ENCODE data around the gene KRTAP5-6.
"Not testable (repeated sequence)": the region's sequence is repeated elsewhere in the genome, so short reads cannot be mapped to it uniquely, and the experiment has no call there.

The KRTAP5-6 gene

DNA sequence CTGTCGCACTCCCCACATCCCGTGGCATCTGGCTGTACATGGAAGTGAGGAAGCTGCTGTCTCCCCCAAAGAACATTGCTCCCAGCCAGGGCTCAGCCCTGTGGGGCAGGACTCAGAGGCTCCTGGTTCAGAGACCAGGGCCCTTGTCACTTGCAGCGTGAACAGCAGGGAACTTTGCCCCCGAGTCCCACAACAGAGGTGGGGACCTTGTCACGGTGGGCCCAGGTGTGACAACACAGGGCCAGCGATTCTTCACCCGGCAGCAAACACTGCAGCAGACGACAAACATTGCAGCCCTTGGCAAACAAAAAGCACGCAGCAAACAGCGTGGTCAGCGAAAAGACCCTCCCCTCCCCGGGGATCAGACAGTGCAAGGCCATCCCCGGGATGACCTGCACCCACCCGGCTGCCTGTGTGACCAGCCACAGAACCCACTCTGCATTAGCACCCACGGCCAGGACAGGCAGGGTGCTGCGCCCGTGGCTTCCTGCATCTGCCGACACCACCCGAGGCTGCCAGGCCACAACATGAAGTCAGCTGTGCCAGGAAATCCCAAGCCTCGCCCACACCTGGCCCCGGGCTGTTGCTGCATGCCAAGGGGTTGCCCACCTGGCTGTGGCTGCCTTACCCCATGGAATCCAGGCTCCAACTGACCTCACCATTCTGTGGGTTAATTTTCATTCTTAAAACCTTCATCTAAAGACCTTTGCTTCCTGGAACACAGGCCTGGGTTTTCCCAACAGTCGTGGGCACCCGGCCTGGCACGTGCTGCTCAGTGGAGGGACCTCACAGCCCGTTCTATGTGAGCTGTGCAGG lies 35.3 kb upstream of the KRTAP5-6 start:
- not testable (repeated sequence) for DNase-seq (ENCODE audit: low spot score)

DNA sequence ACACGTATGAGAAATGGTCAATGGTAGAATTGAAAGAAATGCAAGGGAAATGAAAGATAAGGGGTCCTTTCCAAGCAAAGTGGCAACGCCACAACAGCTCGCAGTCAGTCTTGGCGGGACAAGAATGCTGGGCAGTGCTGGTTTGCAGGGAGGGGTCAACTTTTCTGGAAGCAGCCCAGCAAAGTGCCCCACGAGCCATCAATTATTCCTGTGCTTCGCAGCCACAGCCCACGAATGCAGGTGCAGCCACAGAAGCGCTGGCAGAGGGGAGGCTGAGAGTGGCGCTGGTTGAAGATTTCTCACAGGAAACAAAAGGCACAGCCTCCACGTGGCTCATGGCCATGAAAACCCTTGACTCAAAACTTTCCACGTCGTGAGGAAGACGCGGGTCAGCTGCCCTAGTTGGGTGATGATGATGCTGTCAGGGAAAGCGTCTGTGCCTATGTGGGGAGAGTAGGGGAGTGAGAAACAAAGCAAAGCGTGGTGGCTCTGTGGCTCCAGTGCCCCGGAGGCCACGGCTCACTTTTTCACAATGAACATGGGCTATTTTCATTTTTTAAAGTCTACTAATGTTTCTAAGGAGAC lies 34.2 kb upstream of the KRTAP5-6 start:
- DNase-seq (ENCODE audit: low spot score): not testable (repeated sequence)

DNA sequence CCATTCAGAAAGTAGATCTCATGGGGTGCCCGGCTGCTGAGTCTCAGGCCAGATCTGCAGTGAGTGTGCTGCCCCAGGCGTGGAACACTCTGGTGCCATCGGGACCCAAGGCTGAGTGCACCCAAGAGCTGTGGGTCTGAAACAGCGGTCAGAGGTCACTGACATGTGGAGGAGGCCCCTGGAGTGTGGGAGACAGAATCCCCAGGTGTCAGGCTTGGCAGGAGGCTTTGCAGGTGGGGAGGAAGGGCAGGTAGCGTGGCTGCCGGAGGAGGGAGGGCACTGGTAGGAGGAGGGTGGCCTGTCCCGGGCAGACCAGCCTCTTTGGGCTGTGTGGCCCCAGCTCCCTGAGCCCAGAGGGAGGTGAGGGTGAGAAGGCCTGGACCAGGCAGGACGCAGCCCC lies 31.7 kb upstream of the KRTAP5-6 start:
- no peak for DNase-seq (ENCODE audit: low spot score)

DNA sequence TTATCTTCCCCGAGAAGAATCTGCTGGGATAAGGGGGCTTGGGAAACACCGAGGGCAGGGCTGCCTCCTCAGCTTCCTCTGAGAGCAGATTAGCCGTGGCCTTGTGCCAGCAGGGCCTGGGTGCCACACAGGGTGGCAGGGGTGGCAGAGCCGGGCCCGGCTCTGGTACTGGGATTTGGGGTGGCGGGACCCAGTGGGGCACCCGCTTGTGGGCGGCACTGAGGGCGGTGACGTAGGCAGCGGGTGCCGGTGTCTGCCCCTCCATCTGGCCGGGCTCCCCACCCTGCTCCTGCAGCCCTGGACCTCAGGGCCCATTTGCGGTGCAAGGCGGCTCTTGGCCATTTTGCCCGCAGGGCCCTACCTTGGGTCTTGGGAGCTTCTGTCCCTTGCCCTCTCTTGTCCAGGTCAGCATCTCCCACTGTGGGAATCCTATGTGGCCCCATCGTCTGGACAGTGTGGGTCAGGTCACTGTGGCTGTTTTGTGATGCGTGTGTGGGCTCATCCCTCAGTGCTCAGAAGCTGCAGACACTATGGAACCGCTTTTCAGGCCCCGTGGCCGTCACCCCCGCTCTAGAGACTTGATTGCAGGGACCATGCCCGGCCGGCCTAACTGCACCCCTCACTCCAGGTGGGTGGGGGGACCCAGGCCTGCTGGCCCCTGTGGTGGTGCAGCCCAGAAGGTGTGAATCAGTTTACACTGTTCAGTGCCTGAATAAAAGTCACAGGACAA lies 29.7 kb upstream of the KRTAP5-6 start:
- DNase-seq (ENCODE audit: low spot score): no peak

DNA sequence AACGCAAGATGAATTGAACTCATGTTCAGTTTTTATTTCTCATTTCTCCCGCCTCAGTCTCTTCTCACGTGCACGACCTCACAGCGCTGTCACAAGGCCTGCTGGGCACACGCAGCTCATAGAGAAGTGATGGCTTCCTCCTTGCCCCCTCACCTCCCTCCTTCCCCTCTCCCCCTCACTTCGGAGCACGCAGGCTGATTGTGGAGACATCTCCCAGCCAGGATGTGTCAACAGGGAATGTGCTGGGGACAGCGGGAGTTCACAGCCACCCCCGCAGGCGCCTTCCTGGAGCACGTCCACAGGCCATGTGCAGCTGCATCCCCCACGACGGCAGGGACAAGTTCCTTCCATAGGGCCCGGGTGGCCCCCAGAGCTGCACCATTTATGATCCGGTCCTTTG lies 29.1 kb upstream of the KRTAP5-6 start:
- no peak for DNase-seq (ENCODE audit: low spot score)

DNA sequence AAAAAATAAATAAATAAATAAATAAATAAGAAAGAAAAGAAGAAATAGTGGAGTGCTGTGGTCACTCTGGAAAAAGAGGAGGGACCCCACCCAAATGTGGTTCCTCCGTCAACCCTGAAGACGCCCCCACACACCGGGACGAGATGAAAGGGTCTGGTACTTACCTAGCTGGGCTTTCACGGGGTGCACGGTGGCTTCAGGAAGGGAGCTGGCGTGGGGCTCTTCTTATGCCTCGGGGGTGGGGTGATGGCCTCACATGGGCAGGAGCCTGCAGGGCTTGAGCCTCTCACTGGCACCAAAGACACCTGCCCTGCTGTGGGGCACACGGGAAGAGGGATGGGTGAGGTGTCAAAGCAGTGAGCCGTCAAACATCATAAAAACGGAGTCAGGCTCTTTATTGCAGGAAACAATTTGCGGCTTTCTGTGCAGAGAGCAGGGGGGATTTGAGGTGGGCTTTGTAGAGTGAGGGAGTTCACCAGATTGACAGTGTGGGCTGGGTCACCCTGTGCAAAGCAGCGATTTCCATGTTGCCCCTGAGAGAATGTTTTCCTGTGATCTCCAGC lies 28.0 kb upstream of the KRTAP5-6 start:
- no peak for DNase-seq (ENCODE audit: low spot score)

DNA sequence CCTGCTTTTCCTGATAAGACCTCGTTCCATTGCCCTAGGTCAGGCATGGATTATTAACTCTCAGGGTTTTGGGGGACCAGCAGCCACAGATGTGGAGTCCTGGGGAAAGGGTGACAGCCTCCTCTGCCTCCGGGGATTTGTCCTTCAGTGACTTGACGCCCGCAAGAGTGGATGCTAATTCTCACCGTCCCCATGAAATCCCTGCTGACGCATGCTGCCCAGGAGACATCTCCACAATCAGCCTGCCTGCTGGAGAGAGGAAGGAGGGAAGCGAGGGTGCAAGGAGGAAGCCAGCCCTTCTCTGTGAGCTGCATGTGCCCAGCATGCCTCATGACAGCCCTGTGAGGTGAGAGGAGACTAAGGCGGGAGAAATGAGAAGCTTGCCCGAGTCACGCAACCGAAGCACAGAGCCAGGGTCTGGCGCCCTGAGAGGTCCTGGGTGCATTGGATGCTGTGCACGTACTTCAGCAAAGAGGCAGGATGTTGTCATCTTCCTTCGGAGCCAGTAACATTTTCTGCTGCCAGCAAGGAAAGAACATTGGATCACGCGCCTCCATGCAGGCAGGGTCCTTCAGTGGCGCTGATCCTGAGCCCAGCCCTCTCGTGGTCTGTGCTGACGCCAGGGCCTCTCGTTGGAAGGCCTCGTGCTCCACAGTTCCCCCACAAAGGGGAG lies 27.3 kb upstream of the KRTAP5-6 start:
- DNase-seq (ENCODE audit: low spot score): peak; percentile 9

DNA sequence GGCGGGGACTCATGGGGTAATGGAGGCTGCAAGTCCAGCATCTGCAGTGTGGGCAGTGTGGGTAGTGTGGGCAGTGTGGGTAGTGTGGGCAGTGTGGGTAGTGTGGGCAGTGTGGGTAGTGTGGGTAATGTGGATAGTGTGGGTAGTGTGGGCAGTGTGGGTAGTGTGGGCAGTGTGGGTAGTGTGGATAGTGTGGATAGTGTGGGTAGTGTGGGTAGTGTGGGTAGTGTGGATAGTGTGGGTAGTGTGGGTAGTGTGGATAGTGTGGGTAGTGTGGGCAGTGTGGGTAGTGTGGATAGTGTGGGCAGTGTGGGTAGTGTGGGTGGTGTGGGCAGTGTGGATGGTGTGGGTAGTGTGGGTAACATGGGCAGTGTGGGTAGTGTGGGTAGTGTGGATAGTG lies 26.5 kb upstream of the KRTAP5-6 start:
- DNase-seq (ENCODE audit: low spot score): not testable (repeated sequence)

DNA sequence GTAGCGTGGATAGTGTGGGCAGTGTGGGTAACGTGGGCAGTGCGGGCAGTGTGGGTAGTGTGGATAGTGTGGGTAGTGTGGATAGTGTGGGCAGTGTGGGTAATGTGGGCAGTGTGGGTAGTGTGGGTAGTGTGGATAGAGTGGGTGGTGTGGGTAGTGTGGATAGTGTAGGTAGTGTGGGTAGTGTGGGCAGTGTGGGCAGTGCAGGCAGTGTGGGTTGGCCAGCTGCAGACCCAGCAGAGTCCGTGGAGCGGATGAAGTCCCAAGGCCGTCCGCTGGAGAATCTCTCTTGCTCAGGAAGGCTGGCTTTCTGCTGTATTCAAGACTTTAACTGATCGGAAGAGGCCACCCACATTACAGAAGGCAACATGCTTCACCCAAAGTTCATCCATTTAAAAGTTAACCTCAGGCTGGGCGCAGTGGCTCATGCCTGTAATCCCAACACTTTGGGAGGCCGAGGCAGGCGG lies 26.1 kb upstream of the KRTAP5-6 start:
- peak; percentile 14 for DNase-seq (ENCODE audit: low spot score)

DNA sequence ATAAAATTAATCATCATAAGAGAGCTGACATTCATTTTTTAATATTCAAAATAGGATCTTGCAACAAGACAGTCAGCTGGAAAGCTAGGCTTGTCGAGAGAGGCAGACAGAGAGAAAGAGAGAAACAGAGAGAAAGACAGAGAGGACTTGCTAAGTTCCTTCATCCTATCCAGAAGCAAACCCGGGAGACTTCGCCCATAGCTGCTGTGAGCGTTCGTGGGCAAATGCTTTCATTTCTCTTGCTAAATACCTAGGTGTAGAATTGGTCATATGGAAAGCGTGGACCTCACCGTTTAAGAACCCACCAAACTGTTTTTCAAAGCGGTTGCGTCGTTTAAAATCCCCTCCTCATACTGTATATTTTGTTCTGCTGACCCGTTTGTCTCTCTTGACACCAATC lies 25.3 kb upstream of the KRTAP5-6 start:
- DNase-seq (ENCODE audit: low spot score): no peak

DNA sequence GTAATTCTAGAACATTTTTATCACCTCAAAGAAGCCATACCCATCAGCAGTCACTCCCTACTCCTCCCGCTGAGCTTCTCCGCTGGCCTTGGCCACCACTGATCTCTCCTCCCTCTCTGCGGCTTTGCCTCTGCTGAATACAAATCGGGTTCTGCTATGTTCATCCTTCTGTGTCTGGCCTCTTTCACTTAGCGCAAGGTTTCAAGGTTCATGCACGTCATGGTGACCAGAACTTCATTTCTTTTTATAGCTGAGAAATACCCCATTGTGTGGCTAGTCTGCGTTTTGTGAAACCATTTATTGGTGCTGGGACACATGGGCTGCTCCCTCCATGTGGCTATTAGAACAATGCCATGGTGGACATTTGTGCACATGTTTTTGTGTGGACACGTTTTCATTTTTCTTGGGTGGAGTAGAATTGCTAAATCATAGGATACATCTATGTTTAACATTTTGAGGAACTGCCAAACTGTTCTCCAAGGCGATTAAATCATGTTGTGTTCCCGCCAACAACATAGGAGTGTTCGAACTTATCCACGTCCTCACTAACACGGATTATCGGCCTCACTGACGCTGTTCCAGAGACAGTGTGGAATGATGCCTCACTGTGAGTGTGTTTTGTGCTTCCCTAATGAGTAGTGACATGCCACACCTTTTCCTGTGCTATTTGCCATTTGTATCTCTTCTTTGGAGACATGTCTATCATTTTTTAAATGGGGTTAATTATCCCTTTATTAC lies 24.2 kb upstream of the KRTAP5-6 start:
- no peak for DNase-seq (ENCODE audit: low spot score)

DNA sequence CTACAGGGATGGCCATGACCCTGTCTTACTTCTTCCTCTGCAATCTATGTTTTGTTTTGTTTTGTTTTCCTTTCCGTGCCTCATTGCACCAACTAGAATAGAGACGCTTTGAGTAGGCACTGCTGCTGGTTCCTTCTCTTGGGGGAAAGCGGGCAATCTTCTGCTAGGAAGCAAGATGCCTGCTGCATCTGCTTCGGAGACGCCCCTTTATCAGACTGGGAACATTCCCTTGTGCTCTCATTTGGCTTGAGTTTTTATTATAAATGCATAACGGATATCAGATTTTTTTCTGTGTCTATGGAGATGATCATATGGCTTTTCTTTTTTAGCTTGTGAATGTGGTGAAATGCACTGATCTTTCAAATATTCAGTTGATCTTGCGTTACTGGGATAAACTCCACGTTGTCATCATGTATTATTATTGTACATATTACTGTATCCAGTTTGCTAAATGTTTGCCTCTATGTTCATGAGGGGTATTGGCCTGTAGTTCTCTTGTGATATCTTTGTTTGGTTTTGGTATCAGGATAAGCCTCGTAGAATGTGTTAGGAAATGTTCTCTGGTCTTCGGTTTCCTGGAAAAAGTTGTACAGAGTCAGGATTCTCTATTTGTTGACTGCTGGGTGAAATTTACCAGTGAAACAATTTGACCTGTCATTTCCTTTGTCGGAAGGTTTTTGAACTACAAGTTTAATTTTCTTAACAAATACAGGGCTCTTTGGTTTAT lies 23.4 kb upstream of the KRTAP5-6 start:
- no peak for DNase-seq (ENCODE audit: low spot score)

DNA sequence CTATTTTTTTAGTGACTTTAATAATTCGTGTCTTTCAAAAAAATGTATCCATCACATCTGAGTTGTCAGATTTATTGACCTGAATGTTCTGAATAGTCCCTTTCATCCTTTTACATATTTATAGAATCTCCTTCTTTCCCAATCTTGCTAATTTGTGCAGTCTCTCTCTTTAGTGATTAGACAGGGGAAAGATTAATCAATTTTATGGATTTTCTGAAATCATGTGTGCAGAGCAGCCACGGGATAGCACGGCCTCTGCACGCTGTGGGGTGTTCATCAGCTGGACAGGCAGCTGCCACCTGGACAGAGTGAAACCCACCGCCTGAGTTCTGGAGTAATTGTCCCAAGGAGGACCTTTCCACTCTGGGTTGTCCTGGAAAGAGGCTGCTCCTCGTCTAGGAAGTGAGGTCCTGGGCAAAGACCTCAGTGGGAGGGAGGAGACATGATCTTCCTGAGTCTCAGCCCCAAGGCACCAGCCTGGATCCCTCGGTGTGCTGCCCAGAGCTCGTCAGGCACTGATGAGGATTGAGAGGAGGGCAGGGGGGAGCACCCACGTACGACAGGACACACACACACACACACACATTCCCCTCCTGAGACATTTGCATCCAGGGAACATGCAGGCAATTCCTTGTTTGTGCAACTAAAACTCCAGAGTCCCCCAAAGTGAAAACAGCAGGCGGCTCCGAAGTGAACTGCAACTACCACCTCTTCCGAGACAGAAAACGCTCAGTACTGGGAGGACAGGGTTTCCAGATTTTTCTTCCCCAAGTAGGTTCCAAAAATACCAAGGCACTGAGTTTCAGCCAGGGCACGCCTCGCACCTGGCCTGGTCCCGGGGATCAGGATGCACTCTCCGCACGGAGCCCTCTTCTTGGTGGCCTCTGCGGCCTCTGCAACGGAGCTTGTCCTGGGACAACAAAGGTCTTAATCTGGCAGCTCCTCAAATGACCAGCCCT lies 22.5 kb upstream of the KRTAP5-6 start:
- no peak for DNase-seq (ENCODE audit: low spot score)

DNA sequence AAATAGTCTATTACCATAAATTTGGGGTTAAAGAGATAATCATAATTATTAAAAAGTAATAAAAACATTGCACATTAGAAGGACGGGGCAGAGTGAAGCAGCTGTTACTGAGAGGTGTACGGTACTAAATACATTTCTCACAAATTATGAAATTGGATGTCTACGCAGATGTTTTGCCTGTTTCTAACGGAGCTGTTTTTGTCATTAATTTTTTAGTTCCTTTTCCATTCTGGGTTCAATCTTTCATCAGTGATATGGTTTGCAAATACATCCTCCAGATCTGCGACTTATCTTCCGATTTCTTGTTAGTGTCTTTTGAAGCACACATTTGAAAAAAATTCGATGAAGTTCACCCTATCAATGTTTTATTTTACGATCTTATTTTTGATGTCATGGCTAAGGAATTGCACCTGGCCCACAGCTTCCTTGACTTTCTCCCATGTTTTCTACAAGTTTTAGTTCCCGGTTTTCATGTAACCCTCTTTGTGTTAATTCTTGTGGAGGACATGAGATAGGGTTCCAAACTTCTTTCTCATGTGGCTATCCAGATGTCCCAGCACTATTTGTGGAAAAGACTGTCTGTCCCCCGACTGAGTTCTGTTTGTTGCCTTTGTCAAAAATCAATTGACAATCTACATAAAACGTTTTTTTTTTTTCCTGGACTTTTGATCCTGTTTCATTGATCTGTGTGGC lies 21.3 kb upstream of the KRTAP5-6 start:
- DNase-seq (ENCODE audit: low spot score): no peak

DNA sequence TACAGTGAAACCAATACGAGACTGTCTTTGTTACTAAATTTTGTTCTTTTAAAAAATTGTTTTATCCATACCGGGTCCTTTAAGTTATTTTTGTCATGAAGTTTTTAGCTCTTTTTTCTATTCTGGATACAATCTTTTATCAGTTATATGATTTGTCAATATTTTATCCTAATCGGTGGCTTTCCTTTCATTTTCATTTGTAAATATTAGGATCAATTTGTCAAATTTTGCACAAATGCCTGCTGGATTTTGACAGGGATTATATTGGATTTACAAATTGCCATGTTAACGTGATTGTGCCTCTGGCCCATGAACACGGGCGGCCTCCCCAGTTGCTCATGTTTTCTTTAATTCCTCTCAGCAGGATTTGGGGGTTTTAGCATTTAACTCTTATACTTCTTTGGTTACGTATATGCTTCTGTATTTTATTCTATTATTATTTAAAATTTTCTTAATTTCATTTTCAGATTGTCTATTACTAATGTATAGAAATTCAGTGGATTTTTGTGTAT lies 20.7 kb upstream of the KRTAP5-6 start:
- DNase-seq (ENCODE audit: low spot score): no peak

DNA sequence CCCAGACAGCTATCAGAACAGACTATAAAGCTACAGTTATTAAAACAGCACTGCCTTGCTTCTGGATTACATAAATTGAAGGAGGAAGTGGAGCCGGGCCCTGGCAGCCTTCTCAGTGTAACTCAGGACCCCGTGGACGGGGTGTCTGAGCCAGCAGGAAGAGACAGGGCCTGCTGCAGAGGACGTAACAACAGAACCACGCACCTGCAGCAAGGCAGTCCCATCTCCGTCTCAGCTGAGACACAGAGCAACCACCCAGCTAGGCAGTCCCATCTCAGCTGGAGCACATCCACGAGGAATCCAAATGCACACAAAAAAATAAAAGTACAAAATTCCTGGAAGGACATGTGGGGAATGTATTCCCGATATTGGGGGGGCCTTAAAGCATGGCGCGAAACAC lies 17.1 kb upstream of the KRTAP5-6 start:
- no peak for DNase-seq (ENCODE audit: low spot score)

DNA sequence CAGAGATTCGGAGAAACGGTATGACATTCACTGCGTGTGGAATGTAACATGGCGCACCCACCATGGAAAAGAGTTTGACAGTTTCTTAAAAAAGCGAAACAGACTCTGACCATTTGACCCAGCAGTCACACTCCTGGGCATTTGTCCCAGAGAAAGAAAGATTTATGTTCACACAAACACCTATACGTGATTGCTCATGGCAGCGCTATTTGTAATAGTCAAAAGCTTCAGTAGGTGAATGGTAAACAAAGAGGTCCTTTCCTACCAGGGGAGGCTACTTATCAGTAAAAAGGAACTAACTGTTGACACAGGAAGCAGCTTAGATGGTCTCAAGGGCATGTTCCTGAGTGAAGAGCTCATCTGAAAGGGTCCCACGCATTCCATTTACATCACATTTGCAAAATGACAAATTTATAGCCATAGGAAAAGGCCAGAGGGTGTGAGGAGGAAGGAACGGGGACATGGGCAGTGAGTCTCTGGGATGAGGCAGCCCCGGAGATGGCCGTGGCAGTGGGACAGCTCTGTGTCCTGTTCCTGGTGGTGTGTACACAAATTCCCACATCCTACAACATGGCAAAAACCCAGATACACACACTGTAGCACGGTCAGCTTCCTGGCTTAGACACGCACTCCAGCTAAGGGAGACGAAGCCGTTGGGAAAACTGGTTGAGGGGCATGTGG lies 14.6 kb upstream of the KRTAP5-6 start:
- no peak for DNase-seq (ENCODE audit: low spot score)

DNA sequence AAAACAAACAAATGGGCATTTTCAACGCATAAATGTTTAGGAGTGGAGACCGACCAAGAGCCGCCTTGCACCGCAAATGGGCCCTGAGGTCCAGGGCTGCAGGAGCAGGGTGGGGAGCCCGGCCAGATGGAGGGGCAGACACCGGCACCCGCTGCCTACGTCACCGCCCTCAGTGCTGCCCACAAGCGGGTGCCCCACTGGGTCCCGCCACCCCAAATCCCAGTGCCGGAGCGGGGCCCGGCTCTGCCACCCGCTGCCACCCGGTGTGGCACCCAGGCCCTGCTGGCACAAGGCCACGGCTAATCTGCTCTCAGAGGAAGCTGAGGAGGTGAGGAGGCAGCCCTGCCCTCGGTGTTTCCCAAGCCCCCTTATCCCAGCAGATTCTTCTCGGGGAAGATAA lies 13.8 kb upstream of the KRTAP5-6 start:
- DNase-seq (ENCODE audit: low spot score): not testable (repeated sequence)

Data from AG20443 (cell line).